ENCODE data around the gene YIF1A.

DNA sequence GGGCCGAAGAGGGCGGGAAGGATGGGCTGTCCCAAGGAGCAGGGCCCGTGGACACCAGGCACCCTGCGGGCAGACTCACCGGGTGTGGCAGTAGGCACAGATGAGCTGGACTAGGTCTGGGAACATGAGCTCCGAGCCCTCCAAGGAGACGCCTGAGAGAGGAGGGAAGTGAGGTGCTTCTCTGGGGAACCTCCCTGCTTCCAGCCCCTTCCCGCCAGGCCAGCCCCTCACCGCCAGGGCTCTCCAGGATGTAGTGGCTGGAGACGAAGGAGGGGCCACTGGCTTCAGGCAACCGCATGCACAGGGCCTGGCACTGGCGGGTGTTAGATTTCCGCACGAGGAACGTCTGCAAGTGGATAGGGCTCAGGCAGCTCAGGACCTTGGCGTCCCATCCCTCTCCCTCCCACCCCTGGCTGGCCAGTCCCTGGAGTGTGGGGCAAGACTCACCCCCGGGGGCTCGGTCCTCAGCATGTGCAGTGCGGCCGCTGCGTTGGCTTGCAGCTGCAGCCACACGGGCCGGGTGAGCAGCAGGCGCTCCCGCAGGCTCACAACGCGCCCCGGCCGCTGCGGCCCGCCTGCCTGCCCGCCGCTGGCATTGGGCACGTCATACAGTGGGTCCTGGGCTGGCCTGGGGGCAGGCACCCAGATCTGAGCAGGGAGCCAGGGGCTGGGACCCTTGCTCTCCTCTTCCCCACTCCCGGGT lies 46.7 kb upstream of the YIF1A start:
- TF ChIP-seq, protein P1, sequence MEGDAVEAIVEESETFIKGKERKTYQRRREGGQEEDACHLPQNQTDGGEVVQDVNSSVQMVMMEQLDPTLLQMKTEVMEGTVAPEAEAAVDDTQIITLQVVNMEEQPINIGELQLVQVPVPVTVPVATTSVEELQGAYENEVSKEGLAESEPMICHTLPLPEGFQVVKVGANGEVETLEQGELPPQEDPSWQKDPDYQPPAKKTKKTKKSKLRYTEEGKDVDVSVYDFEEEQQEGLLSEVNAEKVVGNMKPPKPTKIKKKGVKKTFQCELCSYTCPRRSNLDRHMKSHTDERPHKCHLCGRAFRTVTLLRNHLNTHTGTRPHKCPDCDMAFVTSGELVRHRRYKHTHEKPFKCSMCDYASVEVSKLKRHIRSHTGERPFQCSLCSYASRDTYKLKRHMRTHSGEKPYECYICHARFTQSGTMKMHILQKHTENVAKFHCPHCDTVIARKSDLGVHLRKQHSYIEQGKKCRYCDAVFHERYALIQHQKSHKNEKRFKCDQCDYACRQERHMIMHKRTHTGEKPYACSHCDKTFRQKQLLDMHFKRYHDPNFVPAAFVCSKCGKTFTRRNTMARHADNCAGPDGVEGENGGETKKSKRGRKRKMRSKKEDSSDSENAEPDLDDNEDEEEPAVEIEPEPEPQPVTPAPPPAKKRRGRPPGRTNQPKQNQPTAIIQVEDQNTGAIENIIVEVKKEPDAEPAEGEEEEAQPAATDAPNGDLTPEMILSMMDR (optimal IDR thresholded peaks at IDR 0.05 in 1 of 3, IDR thresholded peaks at IDR 0.05 in 1 of 3, conservative IDR thresholded peaks at IDR 0.05 in 1 of 3; ENCODE audit: extremely low read depth in 1 of 3, insufficient read depth in 2 of 3, low read length in 3 of 3) = no peak
- TF ChIP-seq EZH2 (IDR thresholded peaks at IDR 0.05; ENCODE audit: low read length) = no peak
